Activated T-helper 17 cell treated with anti-CD3 and anti-CD28 coated beads, Interleukin-2, amount 50 U/mL, for 72 hours (primary cell): ENCODE results near the gene HSPB1. TPM values are rescaled to one million over a fixed set of nuclear protein-coding genes. Genes with fewer than 3 reads are reported as not detected.
"Not testable (repeated sequence)": the region's sequence is repeated elsewhere in the genome, so short reads cannot be mapped to it uniquely, and the experiment has no call there.

Experiments
- ATAC-seq: fragments of 150-1000 bp; cut with Tn5 transposase; replicated peaks from 2 replicates; pipeline ENCODE4 v1.10.0; 2021; ENCODE audit warnings: mild to moderate bottlenecking, moderate library complexity
- H3K27ac Mint-ChIP-seq: one replicate; pipeline ENCODE4 v1.8.0; 2022; ENCODE audit warnings: mixed read lengths
- H3K27me3 Mint-ChIP-seq: one replicate; pipeline ENCODE4 v1.8.0; 2022; ENCODE audit warnings: mixed read lengths
- H3K36me3 Mint-ChIP-seq: one replicate; pipeline ENCODE4 v1.8.0; 2022; ENCODE audit warnings: low read depth, mild to moderate bottlenecking, mixed read lengths
- H3K4me1 Mint-ChIP-seq: one replicate; pipeline ENCODE4 v1.8.0; 2022; ENCODE audit warnings: mixed read lengths
- H3K4me3 Mint-ChIP-seq: one replicate; pipeline ENCODE4 v1.8.0; 2022; ENCODE audit warnings: mild to moderate bottlenecking, mixed read lengths
- H3K9me3 Mint-ChIP-seq: one replicate; pipeline ENCODE4 v1.8.0; 2022; ENCODE audit warnings: mixed read lengths
- total RNA-seq, 2 donors: library from RNA; stranded (reverse); gene quantifications; one replicate each; pipeline ENCODE4 v1.2.3, GENCODE V29; 2022

Gene HSPB1
- total RNA-seq, 2 donors from 2014 or later, result 28.0 to 71.7 TPM

- ATAC-seq, result peak; percentile 70
- no peak overlapping the region for H3K4me3 Mint-ChIP-seq
- no peaks in the 10 kb centered on the region for H3K9me3 Mint-ChIP-seq
- peak overlapping the region; percentile 36 for H3K27ac Mint-ChIP-seq
- H3K4me1 Mint-ChIP-seq, result peaks cover 20% of the 10 kb centered on the region
- no peaks in the 10 kb centered on the region for H3K27me3 Mint-ChIP-seq
- peaks cover 99% of the 10 kb centered on the region for H3K36me3 Mint-ChIP-seq
These were observed 25.1 kb downstream of the HSPB1 start for GRCh38 chr7:76327610-76328009.

GRCh38 chr7:76328389-76328788 lies 25.9 kb downstream of the HSPB1 start:
- Mint-ChIP-seq H3K27me3 (no peaks in the 10 kb centered on the region), H3K9me3 (no peaks in the 10 kb centered on the region), H3K27ac (peak overlapping the region; percentile 36), H3K4me3 (peak overlapping the region; percentile 23), H3K36me3 (peaks cover 99% of the 10 kb centered on the region), H3K4me1 (peaks cover 23% of the 10 kb centered on the region)
- no peak for ATAC-seq

GRCh38 chr7:76329479-76329878 lies 27.0 kb downstream of the HSPB1 start:
- no peak for ATAC-seq
- Mint-ChIP-seq H3K9me3 (no peaks in the 10 kb centered on the region), H3K4me1 (peaks cover 27% of the 10 kb centered on the region), H3K4me3 (no peak overlapping the region), H3K27ac (no peak overlapping the region), H3K36me3 (peaks cover 99% of the 10 kb centered on the region), H3K27me3 (no peaks in the 10 kb centered on the region)

- Mint-ChIP-seq H3K4me3 (no peak overlapping the region), H3K4me1 (peaks cover 27% of the 10 kb centered on the region), H3K27ac (peak overlapping the region; percentile 42), H3K27me3 (no peaks in the 10 kb centered on the region), H3K9me3 (no peaks in the 10 kb centered on the region), H3K36me3 (peaks cover 95% of the 10 kb centered on the region)
- no peak for ATAC-seq
These were observed 27.8 kb downstream of the HSPB1 start for GRCh38 chr7:76330261-76330660.

GRCh38 chr7:76330673-76331072 lies 28.2 kb downstream of the HSPB1 start:
- Mint-ChIP-seq H3K27me3 (no peaks in the 10 kb centered on the region), H3K36me3 (peaks cover 95% of the 10 kb centered on the region), H3K9me3 (no peaks in the 10 kb centered on the region), H3K27ac (peak overlapping the region; percentile 42), H3K4me1 (peaks cover 27% of the 10 kb centered on the region), H3K4me3 (no peak overlapping the region)
- no peak for ATAC-seq

- Mint-ChIP-seq H3K27me3 (no peaks in the 10 kb centered on the region), H3K4me1 (peaks cover 24% of the 10 kb centered on the region), H3K36me3 (peaks cover 95% of the 10 kb centered on the region), H3K4me3 (no peak overlapping the region), H3K27ac (no peak overlapping the region), H3K9me3 (no peaks in the 10 kb centered on the region)
- ATAC-seq, result no peak
These were observed 29.6 kb downstream of the HSPB1 start for GRCh38 chr7:76332078-76332477.

GRCh38 chr7:76333511-76334101 lies 31.1 kb downstream of the HSPB1 start:
- H3K9me3 Mint-ChIP-seq, result no peaks in the 10 kb centered on the region
- H3K27ac Mint-ChIP-seq, result peak overlapping the region; percentile 60
- H3K36me3 Mint-ChIP-seq, result peaks cover 95% of the 10 kb centered on the region
- H3K27me3 Mint-ChIP-seq, result no peaks in the 10 kb centered on the region
- ATAC-seq, result no peak
- H3K4me3 Mint-ChIP-seq, result no peak overlapping the region
- H3K4me1 Mint-ChIP-seq, result peaks cover 18% of the 10 kb centered on the region

- no peak for ATAC-seq
- no peak overlapping the region for H3K27ac Mint-ChIP-seq
These were observed 32.0 kb downstream of the HSPB1 start for GRCh38 chr7:76334320-76334967.

GRCh38 chr7:76335417-76335816 lies 32.9 kb downstream of the HSPB1 start:
- peaks cover 17% of the 10 kb centered on the region for H3K4me1 Mint-ChIP-seq
- H3K36me3 Mint-ChIP-seq, result peaks cover 95% of the 10 kb centered on the region
- not testable (repeated sequence) for H3K27ac Mint-ChIP-seq, H3K4me3 Mint-ChIP-seq, ATAC-seq, H3K9me3 Mint-ChIP-seq, H3K27me3 Mint-ChIP-seq

More at GRCh38 chr7:76334320-76334967, 32.0 kb downstream of the HSPB1 start:
- no peak overlapping the region for H3K4me3 Mint-ChIP-seq
- no peaks in the 10 kb centered on the region for H3K9me3 Mint-ChIP-seq
- H3K4me1 Mint-ChIP-seq, result peaks cover 18% of the 10 kb centered on the region
- no peaks in the 10 kb centered on the region for H3K27me3 Mint-ChIP-seq
- peaks cover 95% of the 10 kb centered on the region for H3K36me3 Mint-ChIP-seq

- H3K27ac Mint-ChIP-seq, result no peak overlapping the region
- H3K36me3 Mint-ChIP-seq, result peaks cover 96% of the 10 kb centered on the region
These were observed 33.6 kb downstream of the HSPB1 start for GRCh38 chr7:76336094-76336493.

GRCh38 chr7:76337147-76337546 lies 34.7 kb downstream of the HSPB1 start:
- Mint-ChIP-seq H3K9me3 (no peaks in the 10 kb centered on the region), H3K27ac (no peak overlapping the region), H3K4me1 (peaks cover 27% of the 10 kb centered on the region), H3K36me3 (peaks cover 96% of the 10 kb centered on the region), H3K4me3 (no peak overlapping the region), H3K27me3 (no peaks in the 10 kb centered on the region)
- ATAC-seq, result no peak

More at GRCh38 chr7:76336094-76336493, 33.6 kb downstream of the HSPB1 start:
- ATAC-seq, result no peak
- H3K4me3 Mint-ChIP-seq, result no peak overlapping the region
- H3K4me1 Mint-ChIP-seq, result peaks cover 21% of the 10 kb centered on the region
- no peaks in the 10 kb centered on the region for H3K27me3 Mint-ChIP-seq
- H3K9me3 Mint-ChIP-seq, result no peaks in the 10 kb centered on the region

GRCh38 chr7:76338298-76339084 lies 36.0 kb downstream of the HSPB1 start:
- Mint-ChIP-seq H3K4me3 (no peak overlapping the region), H3K27me3 (no peaks in the 10 kb centered on the region), H3K4me1 (peaks cover 32% of the 10 kb centered on the region), H3K27ac (peak overlapping the region; percentile 25), H3K36me3 (peaks cover 96% of the 10 kb centered on the region), H3K9me3 (no peaks in the 10 kb centered on the region)
- no peak for ATAC-seq

GRCh38 chr7:76340617-76341131 lies 38.2 kb downstream of the HSPB1 start:
- H3K4me1 Mint-ChIP-seq, result peaks cover 40% of the 10 kb centered on the region
- peak overlapping the region; percentile 41 for H3K4me3 Mint-ChIP-seq
- H3K27me3 Mint-ChIP-seq, result no peaks in the 10 kb centered on the region
- no peaks in the 10 kb centered on the region for H3K9me3 Mint-ChIP-seq
- ATAC-seq, result no peak
- peak overlapping the region; percentile 77 for H3K27ac Mint-ChIP-seq
- peaks cover 100% of the 10 kb centered on the region for H3K36me3 Mint-ChIP-seq

GRCh38 chr7:76342222-76342621 lies 39.7 kb downstream of the HSPB1 start:
- peaks cover 100% of the 10 kb centered on the region for H3K36me3 Mint-ChIP-seq
- peaks cover 55% of the 10 kb centered on the region for H3K4me1 Mint-ChIP-seq
- H3K9me3 Mint-ChIP-seq, result no peaks in the 10 kb centered on the region
- ATAC-seq, result no peak
- H3K4me3 Mint-ChIP-seq, result no peak overlapping the region
- peak overlapping the region; percentile 39 for H3K27ac Mint-ChIP-seq
- no peaks in the 10 kb centered on the region for H3K27me3 Mint-ChIP-seq
